GM21529 (cell line): Measurements from ENCODE around the gene TSPAN2.

Experiments
- ATAC-seq: cut with Tn5 transposase; IDR thresholded peaks from one replicate; pipeline ENCODE4 v1.9.1; 2021; ENCODE audit not compliant: unreplicated experiment

TSPAN2 gene

DNA sequence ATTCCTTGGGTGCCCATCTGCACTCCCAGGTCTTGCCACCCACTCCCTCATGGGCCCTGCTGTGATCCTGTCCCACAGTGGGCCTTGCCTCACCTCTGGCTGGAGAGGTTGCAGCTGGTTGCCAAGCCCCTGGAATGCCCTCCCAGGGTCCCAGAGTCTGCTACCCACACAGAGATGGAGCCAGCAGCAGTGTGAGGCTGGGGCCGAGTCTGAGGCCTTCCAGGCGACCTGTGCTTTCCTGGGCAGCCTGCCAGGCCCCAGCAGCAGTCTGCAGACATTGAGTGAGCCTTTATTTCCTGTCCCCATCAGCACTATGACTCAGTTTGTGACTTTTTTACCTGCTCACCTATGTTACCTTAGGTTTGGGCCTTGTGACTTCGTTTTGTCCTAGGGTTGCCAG lies 25.0 kb upstream of the TSPAN2 start:
- no peak for ATAC-seq

GRCh38 chr1:115113766-115114165 lies 24.5 kb upstream of the TSPAN2 start:
- ATAC-seq = no peak

DNA sequence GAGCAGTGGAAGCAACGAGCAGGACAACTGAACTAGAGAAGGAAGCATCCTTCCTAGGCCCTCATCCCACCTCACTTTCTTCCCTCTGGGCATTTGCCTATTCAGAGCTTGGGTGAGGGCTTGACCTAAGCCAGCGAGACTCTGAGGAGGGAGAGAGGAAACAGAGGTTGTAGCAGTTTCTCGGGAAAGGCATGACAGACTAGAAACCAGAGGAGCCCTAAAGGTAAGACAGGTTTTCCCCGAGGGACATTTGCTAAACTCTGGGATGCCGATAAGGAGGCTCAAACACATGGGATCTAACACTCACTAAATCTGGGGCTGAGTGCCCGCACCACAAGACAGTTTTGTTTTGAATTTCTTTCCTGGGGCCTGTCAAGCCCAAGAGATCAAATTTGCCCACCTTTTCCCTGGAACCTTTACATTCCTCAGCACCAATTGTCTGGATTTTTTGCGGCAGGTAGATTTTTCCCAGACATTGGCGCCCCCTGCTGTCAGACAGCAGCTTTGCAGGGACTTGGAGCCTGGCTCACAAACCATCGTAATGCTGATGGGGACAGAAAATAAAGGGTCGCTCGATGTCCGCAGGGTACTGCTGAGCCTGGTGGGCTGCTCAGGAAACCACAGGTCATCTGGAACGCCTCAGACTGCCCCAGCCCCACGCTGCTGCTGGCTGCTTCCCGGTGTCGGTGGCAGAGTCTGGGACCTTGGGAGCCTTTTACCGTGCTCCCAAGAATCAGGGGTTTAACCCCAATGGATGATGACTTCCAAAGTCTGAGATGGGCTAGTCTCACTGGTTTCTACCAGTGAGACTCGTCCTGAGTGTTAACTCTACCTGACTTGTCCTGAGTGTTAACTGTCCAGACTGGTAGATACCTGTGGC lies 23.4 kb upstream of the TSPAN2 start:
- no peak for ATAC-seq

DNA sequence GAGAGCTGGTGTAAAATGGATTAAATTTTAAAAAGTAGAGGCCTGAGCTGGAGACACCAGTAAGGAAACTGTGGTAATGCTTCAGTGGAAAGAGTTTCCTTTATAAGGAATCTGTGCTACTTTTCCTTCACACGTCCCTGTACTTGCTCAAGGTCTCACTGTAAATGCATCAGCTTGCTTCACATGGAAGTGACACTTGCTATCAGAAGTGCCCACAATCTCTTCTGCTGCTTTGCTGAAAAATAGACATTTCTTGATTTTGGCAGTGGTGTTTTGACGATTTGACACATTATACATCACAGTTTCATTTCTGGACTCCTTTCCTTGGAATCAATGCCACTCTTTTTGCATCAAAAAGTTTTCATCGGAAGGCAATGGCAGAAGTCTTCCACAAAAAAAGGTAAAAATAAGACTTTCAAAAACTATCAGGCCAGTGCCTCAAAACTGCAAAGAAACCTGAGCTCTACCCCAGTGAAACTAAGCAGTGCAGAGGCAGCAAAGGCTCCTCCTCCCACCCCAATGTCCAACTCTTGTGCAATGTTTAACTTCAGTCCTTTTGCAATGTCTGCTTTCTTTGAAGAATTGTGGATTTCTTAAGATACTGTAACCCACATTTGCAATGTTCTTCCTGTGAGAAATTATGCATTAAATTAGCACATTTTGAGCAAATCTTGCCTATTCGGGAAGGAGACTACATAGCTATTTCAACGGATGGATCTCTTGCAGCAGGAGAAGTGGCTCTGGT lies 18.4 kb upstream of the TSPAN2 start:
- ATAC-seq = no peak

- no peak for ATAC-seq
Measured at GRCh38 chr1:115105831-115106230, 16.5 kb upstream of the TSPAN2 start.

GRCh38 chr1:115099693-115100050 lies 10.4 kb upstream of the TSPAN2 start:
- ATAC-seq = no peak

- ATAC-seq = peak; percentile 89
Measured at GRCh38 chr1:115098979-115099692, 9.8 kb upstream of the TSPAN2 start.

DNA sequence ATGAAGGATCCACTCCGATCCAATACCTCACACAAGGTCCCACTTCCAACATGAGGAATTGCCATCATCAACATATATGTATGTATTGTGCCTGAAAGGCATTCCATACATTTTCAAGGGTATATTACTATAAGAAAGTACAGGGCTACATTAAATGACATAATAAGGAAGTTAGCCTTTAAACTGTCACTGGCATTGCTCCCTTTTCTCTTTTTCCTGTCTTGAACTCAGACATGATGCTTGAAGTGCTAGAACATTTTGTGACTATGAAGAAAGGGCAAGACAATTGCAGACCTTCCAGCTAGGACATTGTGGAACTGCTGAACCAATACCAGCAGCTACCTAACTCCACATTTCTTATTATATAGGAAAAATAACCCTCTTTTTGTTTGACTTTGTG lies 2.9 kb upstream of the TSPAN2 start:
- ATAC-seq = no peak

- ATAC-seq = no peak
Measured at GRCh38 chr1:115091572-115091971, 2.3 kb upstream of the TSPAN2 start.

DNA sequence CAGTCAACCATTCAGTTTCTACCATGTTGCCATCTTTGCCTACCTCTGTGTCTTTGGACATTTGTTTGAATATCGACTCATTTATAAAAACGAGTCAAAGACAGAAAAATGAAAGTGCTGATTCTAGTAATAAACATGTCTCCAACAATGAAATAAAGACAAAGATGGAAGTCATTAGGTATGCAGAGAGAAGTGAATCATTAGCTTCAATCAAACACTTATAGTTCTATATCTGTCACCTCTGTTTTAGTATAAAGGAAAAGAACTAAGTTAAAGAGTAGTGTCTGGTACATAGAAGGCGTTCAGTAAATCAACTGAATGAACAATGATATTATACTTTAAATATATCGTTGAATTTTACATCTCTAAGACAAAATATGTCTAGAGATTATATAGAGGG lies 1.7 kb upstream of the TSPAN2 start:
- no peak for ATAC-seq

GRCh38 chr1:115090540-115090939 lies 1.2 kb upstream of the TSPAN2 start:
- no peak for ATAC-seq

DNA sequence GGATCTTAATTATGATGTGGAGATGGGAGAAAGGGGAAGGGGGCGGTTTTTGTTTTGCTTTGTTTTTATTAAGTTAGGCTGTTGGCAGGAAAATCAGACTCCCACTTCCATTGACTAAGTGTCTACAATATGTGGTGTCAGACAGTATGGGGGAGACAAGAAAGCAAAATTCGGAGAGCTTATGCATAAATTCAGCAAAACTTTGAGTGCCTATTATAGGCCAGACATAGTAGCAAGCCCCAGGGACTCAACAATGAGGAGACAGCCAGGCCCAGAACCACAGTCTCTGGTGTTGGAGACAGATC lies 835 bp upstream of the TSPAN2 start:
- ATAC-seq = no peak

DNA sequence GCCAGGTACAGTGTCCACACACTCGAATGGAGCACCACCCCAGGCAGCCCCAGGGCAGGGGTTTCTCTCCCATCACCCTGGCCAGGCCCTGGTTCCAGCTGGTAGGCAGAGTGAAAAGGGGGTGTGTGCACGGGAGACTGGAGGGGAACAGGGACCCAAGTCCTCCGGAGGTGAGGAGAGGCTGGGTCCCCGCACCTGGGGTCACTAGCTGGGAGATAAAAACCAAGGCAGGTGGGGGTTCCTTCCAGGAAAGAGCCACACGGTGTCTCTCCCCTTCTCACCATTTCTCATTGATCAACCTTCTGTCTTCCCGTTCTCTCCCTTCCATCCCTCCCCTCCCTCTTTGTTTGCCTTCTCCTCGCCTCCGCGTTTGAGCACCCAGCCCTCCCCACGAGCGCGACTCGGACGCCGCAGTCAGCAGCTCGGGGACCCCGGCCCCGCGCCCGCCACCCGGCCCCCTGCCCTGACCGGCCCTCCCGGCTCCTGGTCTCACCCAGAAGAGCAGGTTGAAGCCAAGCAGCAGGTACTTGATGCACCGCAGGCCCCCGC lies 358 bp downstream of the TSPAN2 start:
- no peak for ATAC-seq

- no peak for ATAC-seq
Measured at GRCh38 chr1:115088115-115088778, 1.1 kb downstream of the TSPAN2 start.

GRCh38 chr1:115086176-115086830 lies 3.0 kb downstream of the TSPAN2 start:
- no peak for ATAC-seq

DNA sequence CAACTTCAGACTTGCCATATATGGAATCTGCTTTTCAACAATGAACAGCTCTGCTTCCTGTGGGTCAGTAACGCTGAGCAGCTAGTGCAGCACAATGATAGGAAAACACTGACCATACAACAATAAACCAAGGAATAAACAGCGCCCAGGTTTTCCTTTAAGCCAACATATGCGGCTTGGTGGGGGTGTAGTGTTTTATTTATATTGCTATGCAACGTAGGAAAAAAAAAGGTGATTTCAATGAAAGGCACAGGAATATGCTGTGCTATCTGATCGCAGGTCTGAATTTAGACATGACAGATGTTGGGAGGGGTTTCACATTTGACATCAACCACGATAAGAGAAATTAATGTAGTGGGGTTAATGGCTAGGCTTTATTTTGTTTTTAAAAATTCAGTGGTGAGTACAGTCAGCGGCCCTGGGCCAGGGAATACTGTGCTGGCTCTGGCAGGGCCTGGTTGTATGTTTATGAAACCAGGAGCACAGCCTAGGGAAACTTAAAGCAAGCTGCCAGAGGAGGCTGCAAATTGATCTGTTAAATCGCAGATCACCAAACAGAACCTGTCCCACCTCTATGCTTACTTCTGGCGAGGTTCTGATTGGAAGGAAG lies 4.3 kb downstream of the TSPAN2 start:
- no peak for ATAC-seq

DNA sequence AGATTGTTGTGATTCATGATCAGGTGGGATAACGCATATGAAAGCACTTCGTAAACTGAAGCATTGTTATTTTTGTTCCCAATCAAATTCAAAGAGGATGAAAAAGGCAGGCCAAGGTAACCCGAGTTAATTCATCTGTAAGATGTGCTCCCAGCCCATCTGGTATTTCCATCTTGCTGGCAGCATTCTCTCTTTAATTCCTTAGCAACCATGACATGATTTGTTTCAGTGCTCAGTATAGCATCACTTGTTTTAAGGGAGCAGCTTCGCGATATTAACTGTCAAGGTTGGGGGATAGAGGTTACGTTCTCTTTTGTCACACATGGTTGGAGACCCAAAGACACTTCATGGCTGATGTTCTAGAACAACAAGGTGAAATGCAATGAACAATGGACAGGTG lies 6.4 kb downstream of the TSPAN2 start:
- ATAC-seq = no peak

- no peak for ATAC-seq
Measured at GRCh38 chr1:115078708-115079107, 10.6 kb downstream of the TSPAN2 start.

DNA sequence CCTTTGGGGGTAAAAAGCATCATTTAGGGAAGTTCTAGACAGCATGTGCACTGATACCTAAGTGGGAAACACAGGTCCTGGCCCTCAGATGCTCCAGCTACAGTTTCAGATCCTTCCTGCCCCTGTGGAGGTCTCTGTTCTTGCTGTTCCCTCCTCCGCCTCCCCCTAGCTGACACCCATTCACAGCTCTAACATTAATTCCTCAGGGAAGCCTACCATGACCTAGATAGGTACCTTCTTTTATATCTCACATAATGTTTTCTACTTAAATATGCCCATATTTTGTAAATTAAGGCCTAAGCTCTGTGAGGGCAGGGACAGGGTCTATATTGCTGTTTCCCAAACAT lies 11.3 kb downstream of the TSPAN2 start:
- ATAC-seq = no peak

DNA sequence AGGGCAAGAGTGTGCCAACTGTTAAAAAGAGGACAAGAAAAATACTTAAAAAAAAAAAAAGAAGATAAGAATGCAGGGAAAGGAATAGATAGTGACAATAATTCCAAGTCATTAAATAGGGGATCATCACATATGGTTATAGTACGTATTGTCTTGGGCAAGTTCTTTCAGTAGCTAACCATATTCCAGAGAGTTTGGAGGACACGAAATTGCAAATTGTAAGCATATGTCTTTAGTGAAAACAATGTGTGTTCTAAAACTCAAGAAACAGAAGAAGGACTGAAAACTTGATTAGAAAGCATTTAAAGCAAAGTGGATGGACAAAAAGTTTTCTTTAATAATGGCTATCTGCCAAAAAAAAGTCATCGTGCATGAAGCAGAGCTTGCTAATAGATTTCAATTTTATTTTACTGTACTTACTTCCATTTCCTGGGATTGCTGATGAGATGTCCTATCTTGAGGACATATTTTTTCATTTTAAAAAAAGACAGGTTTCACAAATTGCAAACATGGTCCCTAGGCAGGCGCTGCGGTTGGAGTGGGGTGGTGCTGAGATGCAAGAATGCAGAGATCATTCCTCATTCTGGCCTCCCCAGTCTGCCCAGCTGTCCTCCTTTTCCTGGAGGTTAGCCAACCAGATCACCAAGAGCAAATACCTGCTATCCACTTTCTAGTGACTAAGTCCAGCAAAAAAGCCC lies 11.9 kb downstream of the TSPAN2 start:
- ATAC-seq = no peak
